Chondrocyte (in vitro differentiated cells): ENCODE measurements around the gene PIP4P1. TPM values are rescaled to one million over a fixed set of nuclear protein-coding genes. Genes with fewer than 3 reads are reported as not detected.

Experiments used
- DNase-seq: peaks from one replicate; pipeline ENCODE4 v3.0.0; 2021; ENCODE audit warnings: mixed read lengths, low spot score
- H3K27ac Mint-ChIP-seq: one replicate; pipeline ENCODE4 v1.8.0; 2021; ENCODE audit warnings: mild to moderate bottlenecking, moderate library complexity, mixed read lengths; ENCODE audit not compliant: unreplicated experiment
- H3K27me3 Mint-ChIP-seq: 2 replicates; pipeline ENCODE4 v1.8.0; 2021; ENCODE audit warnings: low read depth, mixed read lengths
- H3K36me3 Mint-ChIP-seq: 2 replicates; pipeline ENCODE4 v1.8.0; 2021; ENCODE audit warnings: low read depth, mixed read lengths
- H3K4me1 Mint-ChIP-seq: 2 replicates; pipeline ENCODE4 v1.8.0; 2021; ENCODE audit warnings: low read depth, mild to moderate bottlenecking, mixed read lengths
- H3K4me3 Mint-ChIP-seq: one replicate; pipeline ENCODE4 v1.8.0; 2021; ENCODE audit warnings: mild to moderate bottlenecking, moderate library complexity, mixed read lengths; ENCODE audit not compliant: unreplicated experiment
- H3K9me3 Mint-ChIP-seq: 2 replicates; pipeline ENCODE4 v1.8.0; 2021; ENCODE audit warnings: low read depth, mixed read lengths
- total RNA-seq: library from RNA; stranded (reverse); gene quantifications from 3 replicates; pipeline ENCODE4 v1.2.1, GENCODE V29; 2021
- TF ChIP-seq, protein P1 (sequence below): fragments of 200-600 bp; sonication (generic); IDR thresholded peaks from 2 replicates; pipeline ENCODE4 v1.5.0; 2021; ENCODE audit warnings: antibody characterized with exemption, mild to moderate bottlenecking, moderate library complexity

Gene PIP4P1
- total RNA-seq, 1 donor from 2014 or later, result 36.9 TPM

DNA sequence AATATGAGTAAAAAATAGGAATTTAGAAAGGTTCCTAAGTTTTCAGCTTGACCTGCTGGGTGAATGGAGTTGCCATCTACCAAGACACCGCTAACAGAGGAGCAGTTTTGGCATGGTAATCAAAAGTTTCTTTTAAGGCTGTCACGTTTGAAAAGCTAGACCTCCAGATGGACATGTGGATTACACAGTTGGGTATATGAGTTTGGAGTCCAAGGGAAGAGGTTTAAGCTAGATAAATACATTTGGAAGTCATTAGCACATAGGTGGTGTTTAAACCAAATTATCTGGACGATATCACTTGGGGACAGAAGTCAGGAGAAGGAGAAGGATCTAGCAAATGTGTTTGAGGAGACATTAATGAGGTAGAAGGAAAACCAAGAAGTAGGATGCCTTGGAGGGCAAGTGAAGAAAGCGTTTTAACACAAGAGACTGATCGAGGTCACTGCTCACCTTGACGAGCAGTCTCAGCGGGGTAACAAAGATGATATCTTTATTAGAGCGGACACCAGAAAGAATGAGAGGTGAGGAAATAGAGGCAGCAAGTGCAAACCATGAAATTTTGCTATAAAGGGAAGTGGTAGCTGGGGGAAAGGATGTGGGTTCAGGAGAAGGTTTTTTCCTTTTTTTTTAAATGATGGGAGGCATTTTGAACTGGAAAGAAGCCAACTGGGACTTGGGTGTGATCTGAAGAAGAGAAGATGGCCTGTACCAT is 25.6 kb upstream of the PIP4P1 start:
- Mint-ChIP-seq H3K27ac (no peak overlapping the region), H3K4me1 (peaks cover 6% of the 10 kb centered on the region), H3K36me3 (no peaks in the 10 kb centered on the region), H3K27me3 (peaks cover 25% of the 10 kb centered on the region), H3K4me3 (no peak overlapping the region), H3K9me3 (no peaks in the 10 kb centered on the region)
- DNase-seq, result no peak
- TF ChIP-seq, protein P1, sequence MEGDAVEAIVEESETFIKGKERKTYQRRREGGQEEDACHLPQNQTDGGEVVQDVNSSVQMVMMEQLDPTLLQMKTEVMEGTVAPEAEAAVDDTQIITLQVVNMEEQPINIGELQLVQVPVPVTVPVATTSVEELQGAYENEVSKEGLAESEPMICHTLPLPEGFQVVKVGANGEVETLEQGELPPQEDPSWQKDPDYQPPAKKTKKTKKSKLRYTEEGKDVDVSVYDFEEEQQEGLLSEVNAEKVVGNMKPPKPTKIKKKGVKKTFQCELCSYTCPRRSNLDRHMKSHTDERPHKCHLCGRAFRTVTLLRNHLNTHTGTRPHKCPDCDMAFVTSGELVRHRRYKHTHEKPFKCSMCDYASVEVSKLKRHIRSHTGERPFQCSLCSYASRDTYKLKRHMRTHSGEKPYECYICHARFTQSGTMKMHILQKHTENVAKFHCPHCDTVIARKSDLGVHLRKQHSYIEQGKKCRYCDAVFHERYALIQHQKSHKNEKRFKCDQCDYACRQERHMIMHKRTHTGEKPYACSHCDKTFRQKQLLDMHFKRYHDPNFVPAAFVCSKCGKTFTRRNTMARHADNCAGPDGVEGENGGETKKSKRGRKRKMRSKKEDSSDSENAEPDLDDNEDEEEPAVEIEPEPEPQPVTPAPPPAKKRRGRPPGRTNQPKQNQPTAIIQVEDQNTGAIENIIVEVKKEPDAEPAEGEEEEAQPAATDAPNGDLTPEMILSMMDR, result no peak

GRCh38 chr14:20485900-20486299 is 24.7 kb upstream of the PIP4P1 start:
- Mint-ChIP-seq H3K4me1 (peaks cover 6% of the 10 kb centered on the region), H3K27ac (no peak overlapping the region), H3K9me3 (no peaks in the 10 kb centered on the region), H3K36me3 (no peaks in the 10 kb centered on the region), H3K4me3 (no peak overlapping the region), H3K27me3 (peaks cover 25% of the 10 kb centered on the region)
- no peak for DNase-seq
- TF ChIP-seq, protein P1, result no peak

- TF ChIP-seq, protein P1, result no peak
- DNase-seq, result no peak
- Mint-ChIP-seq H3K27me3 (peaks cover 19% of the 10 kb centered on the region), H3K27ac (no peak overlapping the region), H3K36me3 (peaks cover 3% of the 10 kb centered on the region), H3K9me3 (no peaks in the 10 kb centered on the region), H3K4me3 (no peak overlapping the region), H3K4me1 (no peaks in the 10 kb centered on the region)
Measured at GRCh38 chr14:20482382-20482781, 21.1 kb upstream of the PIP4P1 start.

DNA sequence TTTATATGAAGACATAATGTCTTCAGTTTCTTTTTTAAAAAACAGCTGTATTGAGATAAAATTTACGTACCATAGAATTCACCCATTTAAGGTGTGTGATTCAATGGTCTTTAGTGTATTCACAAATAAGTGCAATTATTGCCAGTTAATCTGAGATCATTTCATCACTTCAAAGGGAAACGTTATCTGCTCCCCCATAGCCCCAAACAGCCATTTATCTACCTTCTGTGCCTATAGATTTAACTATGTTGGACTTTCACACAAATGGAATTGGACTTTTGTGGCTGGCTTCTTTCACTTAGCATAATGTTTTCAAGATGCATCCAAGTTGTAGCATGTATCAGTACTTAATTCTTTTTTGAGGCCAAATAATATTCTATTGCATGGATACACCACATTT is 17.7 kb upstream of the PIP4P1 start:
- TF ChIP-seq, protein P1, result no peak
- Mint-ChIP-seq H3K4me1 (no peaks in the 10 kb centered on the region), H3K4me3 (no peak overlapping the region), H3K27ac (no peak overlapping the region), H3K27me3 (peaks cover 7% of the 10 kb centered on the region), H3K9me3 (no peaks in the 10 kb centered on the region), H3K36me3 (peaks cover 33% of the 10 kb centered on the region)
- DNase-seq, result no peak

DNA sequence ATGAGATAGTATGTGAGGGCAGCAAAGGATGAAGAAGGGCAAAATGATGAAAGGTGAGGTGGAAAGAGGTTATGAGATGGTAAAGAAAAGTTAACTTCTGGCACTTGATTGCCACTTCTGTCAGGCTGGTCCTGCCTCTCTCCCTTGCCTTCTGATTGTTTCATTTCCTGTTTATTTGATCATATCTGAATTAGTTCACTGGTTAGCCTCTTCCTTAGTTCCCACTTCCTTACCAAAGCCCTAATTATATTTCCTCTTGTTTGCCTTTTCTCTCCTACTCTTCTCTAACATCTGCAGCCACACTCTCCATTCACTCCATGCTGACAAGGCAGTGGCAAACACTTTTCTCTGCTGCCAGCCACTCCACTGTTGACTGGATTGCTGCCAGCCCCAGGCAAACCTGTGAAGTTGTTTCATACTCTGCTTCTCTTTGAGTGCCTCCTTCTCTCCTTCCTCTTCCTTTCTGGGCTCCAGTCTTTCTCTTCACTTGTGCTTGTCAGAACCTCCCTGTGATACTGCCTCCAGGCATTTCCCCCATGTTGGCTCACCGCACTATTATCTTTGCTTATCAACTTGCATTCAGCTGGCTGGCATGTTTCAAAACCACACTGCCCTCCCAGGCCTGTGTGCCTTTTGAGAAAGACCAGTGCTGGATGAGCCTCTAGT is 16.1 kb upstream of the PIP4P1 start:
- H3K36me3 Mint-ChIP-seq, result peaks cover 40% of the 10 kb centered on the region
- TF ChIP-seq, protein P1, result no peak
- H3K27ac Mint-ChIP-seq, result peak overlapping the region; percentile 55
- H3K9me3 Mint-ChIP-seq, result no peaks in the 10 kb centered on the region
- H3K4me1 Mint-ChIP-seq, result no peaks in the 10 kb centered on the region
- no peak for DNase-seq
- no peak overlapping the region for H3K4me3 Mint-ChIP-seq
- H3K27me3 Mint-ChIP-seq, result no peaks in the 10 kb centered on the region
